Measurements from ENCODE around the gene RBPJ.

Gene RBPJ

GRCh38 chr4:26473893-26474292, 153.1 kb downstream of the RBPJ start:
- H3K27ac ChIP-seq (ENCODE audit: low read depth, low read length), result no peak overlapping the region
- no peaks in the 10 kb centered on the region for H3K79me2 ChIP-seq (ENCODE audit: control insufficient read depth, insufficient read depth, low read length, unreplicated experiment)
- H3K4me1 ChIP-seq (ENCODE audit: control insufficient read depth, insufficient read depth, low read length, unreplicated experiment), result no peaks in the 10 kb centered on the region
- H2AFZ ChIP-seq (ENCODE audit: low read length, unreplicated experiment), result no peak overlapping the region
- H3K27me3 ChIP-seq (ENCODE audit: insufficient read depth, low read length), result no peaks in the 10 kb centered on the region
- H3K4me3 ChIP-seq (ENCODE audit: low read depth, low read length), result no peak overlapping the region
- no peaks in the 10 kb centered on the region for H3K36me3 ChIP-seq (ENCODE audit: insufficient read depth, low read length)

- Histone ChIP-seq H3K4me3 (ENCODE audit: low read depth, low read length) (no peak overlapping the region), H3K27me3 (ENCODE audit: insufficient read depth, low read length) (no peaks in the 10 kb centered on the region), H3K27ac (ENCODE audit: low read depth, low read length) (no peak overlapping the region), H2AFZ (ENCODE audit: low read length, unreplicated experiment) (no peak overlapping the region), H3K36me3 (ENCODE audit: insufficient read depth, low read length) (no peaks in the 10 kb centered on the region), H3K79me2 (ENCODE audit: control insufficient read depth, insufficient read depth, low read length, unreplicated experiment) (no peaks in the 10 kb centered on the region), H3K4me1 (ENCODE audit: control insufficient read depth, insufficient read depth, low read length, unreplicated experiment) (no peaks in the 10 kb centered on the region)
These were observed 153.7 kb downstream of the RBPJ start for GRCh38 chr4:26474551-26474950.

GRCh38 chr4:26475716-26476115, 154.9 kb downstream of the RBPJ start:
- H3K27ac ChIP-seq (ENCODE audit: low read depth, low read length), result no peak overlapping the region
- H3K79me2 ChIP-seq (ENCODE audit: control insufficient read depth, insufficient read depth, low read length, unreplicated experiment), result no peaks in the 10 kb centered on the region
- H3K4me1 ChIP-seq (ENCODE audit: control insufficient read depth, insufficient read depth, low read length, unreplicated experiment), result no peaks in the 10 kb centered on the region
- H3K4me3 ChIP-seq (ENCODE audit: low read depth, low read length), result no peak overlapping the region
- no peaks in the 10 kb centered on the region for H3K27me3 ChIP-seq (ENCODE audit: insufficient read depth, low read length)
- H3K36me3 ChIP-seq (ENCODE audit: insufficient read depth, low read length), result no peaks in the 10 kb centered on the region
- H2AFZ ChIP-seq (ENCODE audit: low read length, unreplicated experiment), result no peak overlapping the region

GRCh38 chr4:26476545-26476944, 155.7 kb downstream of the RBPJ start:
- H3K79me2 ChIP-seq (ENCODE audit: control insufficient read depth, insufficient read depth, low read length, unreplicated experiment), result no peaks in the 10 kb centered on the region
- no peaks in the 10 kb centered on the region for H3K36me3 ChIP-seq (ENCODE audit: insufficient read depth, low read length)
- H2AFZ ChIP-seq (ENCODE audit: low read length, unreplicated experiment), result no peak overlapping the region
- no peaks in the 10 kb centered on the region for H3K4me1 ChIP-seq (ENCODE audit: control insufficient read depth, insufficient read depth, low read length, unreplicated experiment)
- no peaks in the 10 kb centered on the region for H3K27me3 ChIP-seq (ENCODE audit: insufficient read depth, low read length)
- H3K4me3 ChIP-seq (ENCODE audit: low read depth, low read length), result no peak overlapping the region
- no peak overlapping the region for H3K27ac ChIP-seq (ENCODE audit: low read depth, low read length)

- Histone ChIP-seq H3K27me3 (ENCODE audit: insufficient read depth, low read length) (no peaks in the 10 kb centered on the region), H3K4me3 (ENCODE audit: low read depth, low read length) (no peak overlapping the region), H3K4me1 (ENCODE audit: control insufficient read depth, insufficient read depth, low read length, unreplicated experiment) (no peaks in the 10 kb centered on the region), H3K36me3 (ENCODE audit: insufficient read depth, low read length) (no peaks in the 10 kb centered on the region), H3K27ac (ENCODE audit: low read depth, low read length) (no peak overlapping the region), H2AFZ (ENCODE audit: low read length, unreplicated experiment) (no peak overlapping the region), H3K79me2 (ENCODE audit: control insufficient read depth, insufficient read depth, low read length, unreplicated experiment) (no peaks in the 10 kb centered on the region)
These were observed 157.5 kb downstream of the RBPJ start for GRCh38 chr4:26478330-26478729.

- no peaks in the 10 kb centered on the region for H3K4me1 ChIP-seq (ENCODE audit: control insufficient read depth, insufficient read depth, low read length, unreplicated experiment)
- no peaks in the 10 kb centered on the region for H3K79me2 ChIP-seq (ENCODE audit: control insufficient read depth, insufficient read depth, low read length, unreplicated experiment)
- no peak overlapping the region for H3K27ac ChIP-seq (ENCODE audit: low read depth, low read length)
- no peaks in the 10 kb centered on the region for H3K36me3 ChIP-seq (ENCODE audit: insufficient read depth, low read length)
- no peak overlapping the region for H2AFZ ChIP-seq (ENCODE audit: low read length, unreplicated experiment)
- H3K27me3 ChIP-seq (ENCODE audit: insufficient read depth, low read length), result peaks cover 2% of the 10 kb centered on the region
- H3K4me3 ChIP-seq (ENCODE audit: low read depth, low read length), result no peak overlapping the region
These were observed 162.0 kb downstream of the RBPJ start for GRCh38 chr4:26482508-26483462.

- H3K27ac ChIP-seq (ENCODE audit: low read depth, low read length), result no peak overlapping the region
- peaks cover 15% of the 10 kb centered on the region for H3K27me3 ChIP-seq (ENCODE audit: insufficient read depth, low read length)
- H3K4me1 ChIP-seq (ENCODE audit: control insufficient read depth, insufficient read depth, low read length, unreplicated experiment), result no peaks in the 10 kb centered on the region
- no peaks in the 10 kb centered on the region for H3K79me2 ChIP-seq (ENCODE audit: control insufficient read depth, insufficient read depth, low read length, unreplicated experiment)
- no peak overlapping the region for H2AFZ ChIP-seq (ENCODE audit: low read length, unreplicated experiment)
- H3K36me3 ChIP-seq (ENCODE audit: insufficient read depth, low read length), result no peaks in the 10 kb centered on the region
- no peak overlapping the region for H3K4me3 ChIP-seq (ENCODE audit: low read depth, low read length)
These were observed 163.3 kb downstream of the RBPJ start for GRCh38 chr4:26484032-26484515.

- H3K36me3 ChIP-seq (ENCODE audit: insufficient read depth, low read length), result no peaks in the 10 kb centered on the region
- H3K79me2 ChIP-seq (ENCODE audit: control insufficient read depth, insufficient read depth, low read length, unreplicated experiment), result no peaks in the 10 kb centered on the region
- H2AFZ ChIP-seq (ENCODE audit: low read length, unreplicated experiment), result no peak overlapping the region
- no peaks in the 10 kb centered on the region for H3K4me1 ChIP-seq (ENCODE audit: control insufficient read depth, insufficient read depth, low read length, unreplicated experiment)
- no peak overlapping the region for H3K27ac ChIP-seq (ENCODE audit: low read depth, low read length)
- peaks cover 19% of the 10 kb centered on the region for H3K27me3 ChIP-seq (ENCODE audit: insufficient read depth, low read length)
- H3K4me3 ChIP-seq (ENCODE audit: low read depth, low read length), result no peak overlapping the region
These were observed 163.7 kb downstream of the RBPJ start for GRCh38 chr4:26484516-26484915.
